Choroid plexus epithelial cell (primary cell): ENCODE data around the gene HAUS2.

ENCODE experiments used
- DNase-seq: peaks from one replicate; pipeline ENCODE4 v3.0.0-alpha.2; 2010; ENCODE audit warnings: low read depth
- H3K4me3 ChIP-seq: 2 replicates; pipeline ENCODE4 v1.5.1; 2011; ENCODE audit warnings: low read depth, mild to moderate bottlenecking, control low read depth, low read length, moderate library complexity
- CTCF ChIP-seq: conservative IDR thresholded peaks from 2 replicates; pipeline ENCODE4 v1.5.1; 2011; ENCODE audit warnings: low read depth, mild to moderate bottlenecking, control low read depth, inconsistent platforms, low read length, moderate library complexity

HAUS2 gene

GRCh38 chr15:42608752-42609488 is 60.3 kb downstream of the HAUS2 start:
- TF ChIP-seq CTCF, result no peak

GRCh38 chr15:42611532-42611931 is 62.9 kb downstream of the HAUS2 start:
- DNase-seq, result no peak
- no peak overlapping the region for H3K4me3 ChIP-seq
- no peak for TF ChIP-seq CTCF

More at GRCh38 chr15:42608752-42609488, 60.3 kb downstream of the HAUS2 start:
- no peak overlapping the region for H3K4me3 ChIP-seq
- no peak for DNase-seq

GRCh38 chr15:42612367-42612912 is 63.8 kb downstream of the HAUS2 start:
- DNase-seq, result no peak
- TF ChIP-seq CTCF, result no peak
- no peak overlapping the region for H3K4me3 ChIP-seq

- no peak for TF ChIP-seq CTCF
- no peak for DNase-seq
- no peak overlapping the region for H3K4me3 ChIP-seq
These were observed 67.5 kb downstream of the HAUS2 start for GRCh38 chr15:42616107-42616506.
